ENCODE results near the gene CHID1.

- no peak for TF ChIP-seq CEBPB (IDR thresholded peaks at IDR 0.05)
- TF ChIP-seq, protein P1, sequence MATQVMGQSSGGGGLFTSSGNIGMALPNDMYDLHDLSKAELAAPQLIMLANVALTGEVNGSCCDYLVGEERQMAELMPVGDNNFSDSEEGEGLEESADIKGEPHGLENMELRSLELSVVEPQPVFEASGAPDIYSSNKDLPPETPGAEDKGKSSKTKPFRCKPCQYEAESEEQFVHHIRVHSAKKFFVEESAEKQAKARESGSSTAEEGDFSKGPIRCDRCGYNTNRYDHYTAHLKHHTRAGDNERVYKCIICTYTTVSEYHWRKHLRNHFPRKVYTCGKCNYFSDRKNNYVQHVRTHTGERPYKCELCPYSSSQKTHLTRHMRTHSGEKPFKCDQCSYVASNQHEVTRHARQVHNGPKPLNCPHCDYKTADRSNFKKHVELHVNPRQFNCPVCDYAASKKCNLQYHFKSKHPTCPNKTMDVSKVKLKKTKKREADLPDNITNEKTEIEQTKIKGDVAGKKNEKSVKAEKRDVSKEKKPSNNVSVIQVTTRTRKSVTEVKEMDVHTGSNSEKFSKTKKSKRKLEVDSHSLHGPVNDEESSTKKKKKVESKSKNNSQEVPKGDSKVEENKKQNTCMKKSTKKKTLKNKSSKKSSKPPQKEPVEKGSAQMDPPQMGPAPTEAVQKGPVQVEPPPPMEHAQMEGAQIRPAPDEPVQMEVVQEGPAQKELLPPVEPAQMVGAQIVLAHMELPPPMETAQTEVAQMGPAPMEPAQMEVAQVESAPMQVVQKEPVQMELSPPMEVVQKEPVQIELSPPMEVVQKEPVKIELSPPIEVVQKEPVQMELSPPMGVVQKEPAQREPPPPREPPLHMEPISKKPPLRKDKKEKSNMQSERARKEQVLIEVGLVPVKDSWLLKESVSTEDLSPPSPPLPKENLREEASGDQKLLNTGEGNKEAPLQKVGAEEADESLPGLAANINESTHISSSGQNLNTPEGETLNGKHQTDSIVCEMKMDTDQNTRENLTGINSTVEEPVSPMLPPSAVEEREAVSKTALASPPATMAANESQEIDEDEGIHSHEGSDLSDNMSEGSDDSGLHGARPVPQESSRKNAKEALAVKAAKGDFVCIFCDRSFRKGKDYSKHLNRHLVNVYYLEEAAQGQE (IDR thresholded peaks at IDR 0.05; ENCODE audit: low read depth): no peak
- no peak for TF ChIP-seq MAX (IDR thresholded peaks at IDR 0.05)
- TF ChIP-seq EGR1 (IDR thresholded peaks at IDR 0.05): no peak
- TF ChIP-seq CREB1 (IDR thresholded peaks at IDR 0.05; ENCODE audit: low read depth): no peak
- TF ChIP-seq RAD21 (IDR thresholded peaks at IDR 0.05; ENCODE audit: low read depth): no peak
- no peak for TF ChIP-seq EP300 (IDR thresholded peaks at IDR 0.05; ENCODE audit: borderline replicate concordance)
- peak; percentile 77 for TF ChIP-seq NFIC (IDR thresholded peaks at IDR 0.05)
- TF ChIP-seq TAF1 (IDR thresholded peaks at IDR 0.05; ENCODE audit: low read depth): no peak
- no peak for TF ChIP-seq TEAD4 (IDR thresholded peaks at IDR 0.05)
- TF ChIP-seq TCF12 (IDR thresholded peaks at IDR 0.05; ENCODE audit: low read depth): no peak
- TF ChIP-seq FOXM1 (IDR thresholded peaks at IDR 0.05; ENCODE audit: borderline replicate concordance, low read depth): no peak
- no peak for TF ChIP-seq USF1 (IDR thresholded peaks at IDR 0.05)
These were observed 48.4 kb downstream of the CHID1 start for GRCh38 chr11:862081-862661.
